Thoracic aorta (tissue), 2 donors: ENCODE measurements around the gene NKD1. TPM values are rescaled to one million over a fixed set of nuclear protein-coding genes. Genes with fewer than 3 reads are reported as not detected.

Experiments
- ATAC-seq: fragments of 150-250 bp; one replicate; pipeline ENCODE4 v1.8.0; 2017; ENCODE audit warnings: low read depth; ENCODE audit not compliant: insufficient number of reproducible peaks, low FRiP score
- DNase-seq: peaks from one replicate; pipeline ENCODE4 v3.0.0-alpha.2; 2020; ENCODE audit warnings: low spot score
- H3K27ac ChIP-seq, 2 donors: fragments of 200-600 bp; sonication (generic); 1 replicate in 1 of 2; 2 replicates in 1 of 2; pipeline ENCODE4 v1.5.1; 2016; ENCODE audit warnings: mild to moderate bottlenecking in 2 of 2, moderate library complexity in 2 of 2
- H3K27me3 ChIP-seq: fragments of 200-600 bp; sonication (generic); replicated peaks from 2 replicates; pipeline ENCODE4 v1.6.0; 2016; ENCODE audit warnings: mild to moderate bottlenecking; ENCODE audit not compliant: insufficient read depth
- H3K36me3 ChIP-seq: fragments of 200-600 bp; sonication (generic); one replicate; pipeline ENCODE4 v1.5.1; 2016
- H3K4me1 ChIP-seq, 2 donors: fragments of 200-600 bp; sonication (generic); 1 replicate in 1 of 2; 2 replicates in 1 of 2; pipeline versions ENCODE4 v1.5.1 to v1.6.0; 2016; ENCODE audit warnings: low read depth in 2 of 2, mild to moderate bottlenecking in 1 of 2; ENCODE audit not compliant: control insufficient read depth in 1 of 2
- H3K4me3 ChIP-seq: fragments of 200-600 bp; sonication (generic); 2 replicates; pipeline ENCODE4 v1.5.1; 2016; ENCODE audit warnings: mild to moderate bottlenecking
- H3K9me3 ChIP-seq: fragments of 200-600 bp; sonication (generic); 2 replicates; pipeline ENCODE4 v1.5.1; 2016
- CTCF ChIP-seq: fragments of 200-600 bp; sonication (generic); IDR thresholded peaks from one replicate; pipeline ENCODE4 v1.5.1; 2019; ENCODE audit warnings: antibody characterized with exemption
- total RNA-seq, 2 donors: library from RNA; depleted of rRNA; stranded (reverse); fragments of >200 nt; gene quantifications; one replicate each; pipeline versions ENCODE4 v1.1.0 to v1.2.3, GENCODE V29; 2016

The NKD1 gene
- total RNA-seq, 2 donors from 2014 or later, result 30.2 to 41.7 TPM

DNA sequence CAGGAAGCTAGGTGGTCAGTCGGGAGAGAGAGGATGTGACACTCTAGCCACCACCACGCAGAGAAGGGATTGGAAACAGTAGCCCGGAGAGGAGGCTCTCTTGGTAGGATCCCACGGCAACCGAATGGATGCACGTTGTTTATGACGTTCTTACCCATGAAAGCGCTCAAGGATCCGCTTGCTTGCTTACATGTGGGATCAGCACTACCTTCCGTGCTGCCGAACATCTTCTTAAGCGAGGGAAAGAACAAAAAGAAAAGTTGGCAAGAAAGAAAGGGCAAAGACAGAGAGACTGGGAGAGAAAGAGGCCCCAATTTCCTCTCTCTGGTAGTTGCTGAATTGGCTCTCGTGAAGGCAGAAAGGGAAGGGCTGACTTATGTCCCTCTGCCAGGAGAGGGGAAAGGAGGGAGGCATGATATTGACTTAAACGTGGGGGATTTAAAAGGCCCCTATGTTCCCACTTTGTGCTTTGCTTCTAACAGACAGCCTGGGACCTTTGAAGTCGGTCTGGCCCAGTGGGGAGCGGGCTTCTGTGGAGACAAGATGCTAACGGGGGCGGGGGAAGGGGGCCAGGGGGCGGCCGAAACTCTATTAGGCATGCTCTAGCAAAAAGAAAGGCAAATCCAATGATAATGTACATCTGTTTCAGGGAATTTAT lies 97.5 kb downstream of the NKD1 start:
- TF ChIP-seq CTCF, result no peak
- Histone ChIP-seq H3K4me3 (no peak overlapping the region), H3K9me3 (no peaks in the 10 kb centered on the region), H3K4me1 (peaks cover 0 to 33% of the 10 kb centered on the region in 2 donors), H3K36me3 (no peaks in the 10 kb centered on the region), H3K27me3 (no peaks in the 10 kb centered on the region), H3K27ac (no peak overlapping the region)
- DNase-seq (no peak), ATAC-seq (no peak)

DNA sequence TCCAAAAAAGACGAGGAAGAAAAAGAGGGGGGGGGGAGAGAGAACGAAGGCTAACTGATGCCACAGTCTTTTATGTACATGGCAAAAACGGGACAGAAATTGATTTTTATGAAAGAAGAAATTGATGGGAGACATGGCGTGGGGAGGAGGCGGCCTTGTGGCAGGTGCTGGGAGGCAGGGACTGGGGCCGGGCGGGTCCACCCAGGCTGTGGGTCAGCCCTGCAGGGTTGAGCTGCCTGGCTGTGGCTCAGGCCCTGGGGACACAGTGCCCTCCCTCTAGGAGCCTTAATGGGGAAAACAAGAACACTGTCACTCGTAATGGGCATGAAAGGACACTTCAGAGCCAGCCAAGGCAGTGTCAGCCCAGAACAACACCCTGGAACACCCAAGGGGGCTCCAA lies 98.1 kb downstream of the NKD1 start:
- H3K4me3 ChIP-seq, result no peak overlapping the region
- TF ChIP-seq CTCF, result no peak
- H3K4me1 ChIP-seq, result peaks cover 0 to 33% of the 10 kb centered on the region in 2 donors
- no peaks in the 10 kb centered on the region for H3K9me3 ChIP-seq
- H3K27ac ChIP-seq, result no peak overlapping the region
- ATAC-seq (no peak), DNase-seq (no peak)
- no peaks in the 10 kb centered on the region for H3K36me3 ChIP-seq
- H3K27me3 ChIP-seq, result no peaks in the 10 kb centered on the region

DNA sequence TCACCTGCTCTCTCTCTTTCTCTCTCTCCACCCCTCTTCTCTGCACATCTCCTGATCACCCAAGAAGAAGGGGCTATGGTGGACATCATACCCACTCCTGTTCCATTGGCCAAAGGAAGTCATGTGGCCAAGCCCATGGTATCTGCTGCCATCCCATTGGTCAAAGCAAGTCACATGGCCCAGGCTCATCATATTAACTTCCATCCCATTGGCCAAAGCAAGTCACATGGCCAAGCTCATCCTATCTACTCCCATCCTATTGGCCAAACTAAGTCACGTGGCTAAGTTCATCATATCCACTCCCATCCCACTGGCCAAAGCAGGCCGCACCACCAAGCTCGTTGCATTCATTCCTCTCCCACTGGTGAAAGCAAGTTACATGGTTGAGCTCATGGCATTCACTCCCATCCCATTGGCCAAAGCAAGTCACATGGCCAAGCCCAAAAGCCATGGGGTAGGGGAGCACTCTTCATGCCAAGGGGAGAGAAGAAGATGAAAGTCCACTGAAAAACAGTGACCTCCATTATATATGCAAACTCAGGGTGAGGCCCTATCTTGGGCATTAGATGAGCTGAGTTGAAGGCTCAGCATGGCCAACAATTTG lies 103.7 kb downstream of the NKD1 start:
- Histone ChIP-seq H3K27ac (no peak overlapping the region), H3K4me3 (no peak overlapping the region), H3K36me3 (no peaks in the 10 kb centered on the region), H3K4me1 (no peaks in the 10 kb centered on the region), H3K27me3 (no peaks in the 10 kb centered on the region), H3K9me3 (no peaks in the 10 kb centered on the region)
- no peak for TF ChIP-seq CTCF
- ATAC-seq, result no peak
- no peak for DNase-seq

DNA sequence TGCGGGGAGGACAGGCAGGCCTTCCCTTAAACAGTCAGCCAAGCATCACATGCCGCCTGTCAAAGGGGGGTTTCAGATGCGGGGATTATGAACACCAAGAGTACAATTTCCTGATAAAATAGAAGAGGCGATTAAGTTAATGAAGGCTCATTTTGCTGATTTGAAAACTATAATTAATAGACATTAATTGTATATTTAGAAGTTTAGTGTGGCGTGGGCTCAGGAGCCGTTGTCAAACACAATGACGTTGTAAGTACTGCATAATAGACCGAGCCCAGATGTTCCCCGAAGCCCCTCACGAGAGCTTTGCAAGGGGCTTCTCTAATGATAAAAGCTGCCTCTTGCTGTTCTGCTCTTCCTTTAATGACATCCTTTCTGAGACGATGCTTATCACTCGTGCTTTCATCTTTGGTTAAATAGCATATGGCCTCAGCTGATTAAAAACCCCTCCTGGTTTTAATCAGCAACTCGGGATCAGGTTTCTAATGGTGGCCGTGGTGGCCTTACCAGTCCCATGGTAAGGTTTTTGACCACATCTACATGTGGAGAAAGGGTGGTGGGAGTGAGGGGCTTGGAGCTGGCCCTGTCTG lies 104.7 kb downstream of the NKD1 start:
- DNase-seq (no peak), ATAC-seq (no peak)
- Histone ChIP-seq H3K27ac (no peak overlapping the region), H3K36me3 (no peaks in the 10 kb centered on the region), H3K4me3 (no peak overlapping the region), H3K4me1 (no peaks in the 10 kb centered on the region), H3K9me3 (no peaks in the 10 kb centered on the region), H3K27me3 (no peaks in the 10 kb centered on the region)
- no peak for TF ChIP-seq CTCF

- DNase-seq, result no peak
- Histone ChIP-seq H3K4me1 (no peaks in the 10 kb centered on the region), H3K27me3 (no peaks in the 10 kb centered on the region), H3K36me3 (no peaks in the 10 kb centered on the region), H3K27ac (no peak overlapping the region), H3K4me3 (no peak overlapping the region), H3K9me3 (no peaks in the 10 kb centered on the region)
- TF ChIP-seq CTCF, result no peak
- ATAC-seq, result no peak
Observed at GRCh38 chr16:50653633-50654519, 105.7 kb downstream of the NKD1 start.
